GM23338 (cell line): ENCODE measurements around the gene RPL29. TPM values are rescaled to one million over a fixed set of nuclear protein-coding genes. Genes with fewer than 3 reads are reported as not detected.

Source experiments
- ATAC-seq: fragments of 200-7000 bp; cut with Tn5 transposase; 3 replicates; pipeline ENCODE4 v1.9.1; 2020
- DNase-seq: peaks from one replicate; pipeline ENCODE4 v3.0.0-alpha.2; 2015; ENCODE audit warnings: low spot score
- H2AFZ ChIP-seq: fragments of 200-600 bp; sonication (generic); 2 replicates; pipeline ENCODE4 v1.8.0; 2016; ENCODE audit warnings: antibody characterized with exemption, mild to moderate bottlenecking, moderate library complexity
- H3F3A ChIP-seq: fragments of 200-600 bp; sonication (generic); replicated peaks from 2 replicates; pipeline ENCODE4 v1.8.0; 2017; ENCODE audit warnings: antibody characterized with exemption, mixed run types, low read depth
- H3K27ac ChIP-seq: fragments of 200-600 bp; sonication (generic); 2 replicates; pipeline ENCODE4 v1.6.1; 2016; ENCODE audit warnings: low read depth
- H3K27me3 ChIP-seq: fragments of 200-600 bp; sonication (generic); 2 replicates; pipeline ENCODE4 v1.8.0; 2016; ENCODE audit warnings: mild to moderate bottlenecking, mixed run types, moderate library complexity; ENCODE audit not compliant: insufficient read depth
- H3K36me3 ChIP-seq: fragments of 200-600 bp; sonication (generic); 2 replicates; pipeline ENCODE4 v1.8.0; 2016; ENCODE audit warnings: mild to moderate bottlenecking; ENCODE audit not compliant: insufficient read depth
- H3K4me1 ChIP-seq: fragments of 200-600 bp; sonication (generic); 2 replicates; pipeline ENCODE4 v1.8.0; 2016; ENCODE audit warnings: mild to moderate bottlenecking, moderate library complexity; ENCODE audit not compliant: insufficient read depth
- H3K4me2 ChIP-seq: fragments of 200-600 bp; sonication (generic); 2 replicates; pipeline ENCODE4 v1.7.1; 2017; ENCODE audit warnings: mixed run types
- H3K4me3 ChIP-seq: fragments of 200-600 bp; sonication (generic); 2 replicates; pipeline ENCODE4 v1.6.1; 2016; ENCODE audit warnings: mixed run types
- H3K79me2 ChIP-seq: fragments of 200-600 bp; sonication (generic); replicated peaks from 2 replicates; pipeline ENCODE4 v1.8.0; 2017; ENCODE audit warnings: mild to moderate bottlenecking; ENCODE audit not compliant: insufficient read depth
- H3K9me2 ChIP-seq: fragments of 200-600 bp; sonication (generic); 2 replicates; pipeline ENCODE4 v1.8.0; 2017; ENCODE audit not compliant: insufficient read depth
- H4K20me1 ChIP-seq: fragments of 200-600 bp; sonication (generic); replicated peaks from 2 replicates; pipeline ENCODE4 v1.8.0; 2017; ENCODE audit warnings: mild to moderate bottlenecking; ENCODE audit not compliant: insufficient read depth
- H3K27ac Mint-ChIP-seq: 2 replicates; pipeline ENCODE4 v1.8.0; 2020; ENCODE audit warnings: inconsistent platforms, mild to moderate bottlenecking, moderate library complexity, mixed read lengths
- H3K27me3 Mint-ChIP-seq: 3 replicates; pipeline ENCODE4 v1.8.0; 2022; ENCODE audit warnings: low read depth, mild to moderate bottlenecking, moderate library complexity, mixed read lengths, inconsistent platforms; ENCODE audit not compliant: insufficient read depth, poor library complexity
- H3K36me3 Mint-ChIP-seq: 3 replicates; pipeline ENCODE4 v1.8.0; 2021; ENCODE audit warnings: low read depth, mild to moderate bottlenecking, inconsistent platforms, moderate library complexity, mixed read lengths
- H3K4me1 Mint-ChIP-seq: 3 replicates; pipeline ENCODE4 v1.8.0; 2020; ENCODE audit warnings: mild to moderate bottlenecking, inconsistent platforms, mixed read lengths
- H3K4me3 Mint-ChIP-seq: 3 replicates; pipeline ENCODE4 v1.8.0; 2021; ENCODE audit warnings: moderate library complexity, mild to moderate bottlenecking, inconsistent platforms, mixed read lengths
- H3K9me3 Mint-ChIP-seq: 3 replicates; pipeline ENCODE4 v1.8.0; 2020; ENCODE audit warnings: moderate library complexity, mild to moderate bottlenecking, inconsistent platforms, mixed read lengths
- CREB1 ChIP-seq: fragments of 250-450 bp; sonication (Bioruptor Pico); IDR thresholded peaks from 2 replicates; pipeline ENCODE4 v1.5.0; 2020; ENCODE audit warnings: low read depth, mild to moderate bottlenecking, moderate library complexity
- EZH2 ChIP-seq: fragments of 200-600 bp; sonication (generic); IDR thresholded peaks from one replicate; pipeline ENCODE4 v1.8.0; 2017; ENCODE audit warnings: antibody characterized with exemption, mild to moderate bottlenecking, low read depth; ENCODE audit not compliant: unreplicated experiment
- EZH2phosphoT487 ChIP-seq: fragments of 200-600 bp; sonication (generic); IDR thresholded peaks from one replicate; pipeline ENCODE4 v1.8.1; 2018; ENCODE audit warnings: antibody characterized with exemption; ENCODE audit not compliant: unreplicated experiment
- JUNB ChIP-seq: IDR thresholded peaks from one replicate; pipeline ENCODE4 v1.6.1; 2016; ENCODE audit warnings: antibody characterized with exemption; ENCODE audit not compliant: unreplicated experiment
- NANOG ChIP-seq: IDR thresholded peaks from 2 replicates; pipeline ENCODE4 v1.6.1; 2016; ENCODE audit warnings: antibody characterized with exemption, borderline replicate concordance
- POLR2AphosphoS5 ChIP-seq: IDR thresholded peaks from 2 replicates; pipeline ENCODE4 v1.6.1; 2016; ENCODE audit warnings: antibody characterized with exemption, low read depth
- STAT1 ChIP-seq: IDR thresholded peaks from one replicate; pipeline ENCODE4 v1.6.1; 2016; ENCODE audit warnings: antibody characterized with exemption; ENCODE audit not compliant: unreplicated experiment
- ZNF114 ChIP-seq: fragments of 250-450 bp; sonication (Bioruptor Pico); IDR thresholded peaks from 2 replicates; pipeline ENCODE4 v1.5.0; 2020; ENCODE audit warnings: mild to moderate bottlenecking, moderate library complexity
- ZNF331 ChIP-seq: fragments of 250-450 bp; sonication (Bioruptor Pico); IDR thresholded peaks from 2 replicates; pipeline ENCODE4 v1.5.0; 2020; ENCODE audit warnings: low read depth, mild to moderate bottlenecking, moderate library complexity
- polyA plus RNA-seq: library from polyadenylated mRNA; unstranded; fragments of >200 nt; fragmentation: Nextera tagmentation; extraction: Ambion mirVana; gene quantifications from 2 replicates; pipeline ENCODE4 v1.2.1, GENCODE V29; 2016
- total RNA-seq: library from RNA; depleted of rRNA; stranded (reverse); fragments of >200 nt; shearing (Covaris generic); gene quantifications from 2 replicates; pipeline ENCODE4 v1.2.3, GENCODE V29; 2014
- TF ChIP-seq, protein P1 (sequence below), 2 experiments: fragments of 200-600 bp in 1 of 2; sonication (generic) in 1 of 2; conservative IDR thresholded peaks; 2 replicates each; pipeline versions ENCODE4 v1.5.1 to v1.6.1; 2016 to 2017; ENCODE audit warnings: antibody characterized with exemption in 2 of 2, low read depth in 2 of 2, mild to moderate bottlenecking in 2 of 2, moderate library complexity in 1 of 2
- TF ChIP-seq, protein P2 (sequence below): IDR thresholded peaks from one replicate; pipeline ENCODE4 v1.6.1; 2018; ENCODE audit warnings: antibody characterized with exemption; ENCODE audit not compliant: unreplicated experiment
- TF ChIP-seq, protein P3 (sequence below): IDR thresholded peaks from 2 replicates; pipeline ENCODE4 v1.6.1; 2016; ENCODE audit warnings: antibody characterized with exemption

The RPL29 gene
- total and polyA plus RNA-seq, 2 experiments from 2014 or later = 1,471 to 1,864 TPM

DNA sequence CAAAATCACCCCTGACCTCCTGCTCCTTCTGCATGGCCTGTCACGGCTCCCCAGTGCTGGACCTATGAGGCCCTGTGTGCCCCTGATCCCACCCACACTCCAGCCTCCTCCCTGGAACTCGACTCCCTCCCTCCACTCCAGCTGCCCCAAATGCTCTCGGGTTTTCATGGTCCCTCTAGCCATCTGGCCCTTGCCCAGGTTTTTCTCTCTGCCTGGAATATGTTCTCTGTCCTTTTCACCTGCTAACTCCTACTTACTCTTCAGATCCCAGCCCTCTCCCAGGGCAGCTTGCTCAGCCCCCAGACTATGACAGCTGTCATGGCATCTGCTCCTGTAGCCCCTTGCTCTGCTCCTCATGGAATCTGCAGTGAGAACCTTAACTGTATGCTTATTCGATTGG is 30.3 kb upstream of the RPL29 start (continued):
- TF ChIP-seq, protein P1, sequence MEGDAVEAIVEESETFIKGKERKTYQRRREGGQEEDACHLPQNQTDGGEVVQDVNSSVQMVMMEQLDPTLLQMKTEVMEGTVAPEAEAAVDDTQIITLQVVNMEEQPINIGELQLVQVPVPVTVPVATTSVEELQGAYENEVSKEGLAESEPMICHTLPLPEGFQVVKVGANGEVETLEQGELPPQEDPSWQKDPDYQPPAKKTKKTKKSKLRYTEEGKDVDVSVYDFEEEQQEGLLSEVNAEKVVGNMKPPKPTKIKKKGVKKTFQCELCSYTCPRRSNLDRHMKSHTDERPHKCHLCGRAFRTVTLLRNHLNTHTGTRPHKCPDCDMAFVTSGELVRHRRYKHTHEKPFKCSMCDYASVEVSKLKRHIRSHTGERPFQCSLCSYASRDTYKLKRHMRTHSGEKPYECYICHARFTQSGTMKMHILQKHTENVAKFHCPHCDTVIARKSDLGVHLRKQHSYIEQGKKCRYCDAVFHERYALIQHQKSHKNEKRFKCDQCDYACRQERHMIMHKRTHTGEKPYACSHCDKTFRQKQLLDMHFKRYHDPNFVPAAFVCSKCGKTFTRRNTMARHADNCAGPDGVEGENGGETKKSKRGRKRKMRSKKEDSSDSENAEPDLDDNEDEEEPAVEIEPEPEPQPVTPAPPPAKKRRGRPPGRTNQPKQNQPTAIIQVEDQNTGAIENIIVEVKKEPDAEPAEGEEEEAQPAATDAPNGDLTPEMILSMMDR (conservative IDR thresholded peaks at IDR 0.05; ENCODE audit: low read depth in 2 of 2) = no peak
- TF ChIP-seq STAT1 = no peak
- TF ChIP-seq ZNF331 (CRISPR knock-in tag) = no peak

DNA sequence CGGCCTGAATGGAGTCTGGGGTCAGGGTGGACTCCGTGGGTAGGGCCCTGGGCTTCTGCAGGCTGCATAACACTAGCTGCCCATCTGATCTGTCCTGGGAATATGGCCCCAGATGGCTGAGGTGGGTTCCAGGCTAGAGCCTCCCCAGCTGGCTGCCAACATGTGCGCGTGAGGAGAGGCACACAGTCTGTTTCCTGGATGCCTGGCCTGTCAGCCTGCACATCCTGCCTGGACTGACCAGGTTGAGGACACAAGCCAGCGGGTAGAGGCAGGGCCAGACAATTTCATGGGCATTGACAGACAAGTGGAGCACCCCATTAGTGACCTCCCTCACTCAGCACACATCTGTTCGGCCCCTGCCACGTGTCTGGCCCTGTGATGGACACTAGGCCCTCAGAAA is 29.8 kb upstream of the RPL29 start:
- Mint-ChIP-seq H3K36me3 (no peaks in the 10 kb centered on the region), H3K27ac (no peak overlapping the region), H3K4me1 (peaks cover 11% of the 10 kb centered on the region), H3K4me3 (no peak overlapping the region), H3K27me3 (peaks cover 12% of the 10 kb centered on the region), H3K9me3 (no peaks in the 10 kb centered on the region)
- H3K9me2 ChIP-seq = no peaks in the 10 kb centered on the region
- H3K4me1 ChIP-seq = peaks cover 3% of the 10 kb centered on the region; the same call in 1 of the 2 replicates
- H4K20me1 ChIP-seq = no peaks in the 10 kb centered on the region
- H3F3A ChIP-seq = no peaks in the 10 kb centered on the region
- no peaks in the 10 kb centered on the region for H3K79me2 ChIP-seq
- H2AFZ ChIP-seq = no peak overlapping the region
- ATAC-seq (no peak), DNase-seq (no peak)
- no peaks in the 10 kb centered on the region for H3K27me3 ChIP-seq
- TF ChIP-seq CREB1 (CRISPR knock-in tag) = no peak
- no peak for TF ChIP-seq NANOG
- TF ChIP-seq ZNF331 (CRISPR knock-in tag) = no peak
- no peak for TF ChIP-seq EZH2
- TF ChIP-seq POLR2AphosphoS5 = no peak
- TF ChIP-seq, protein P2, sequence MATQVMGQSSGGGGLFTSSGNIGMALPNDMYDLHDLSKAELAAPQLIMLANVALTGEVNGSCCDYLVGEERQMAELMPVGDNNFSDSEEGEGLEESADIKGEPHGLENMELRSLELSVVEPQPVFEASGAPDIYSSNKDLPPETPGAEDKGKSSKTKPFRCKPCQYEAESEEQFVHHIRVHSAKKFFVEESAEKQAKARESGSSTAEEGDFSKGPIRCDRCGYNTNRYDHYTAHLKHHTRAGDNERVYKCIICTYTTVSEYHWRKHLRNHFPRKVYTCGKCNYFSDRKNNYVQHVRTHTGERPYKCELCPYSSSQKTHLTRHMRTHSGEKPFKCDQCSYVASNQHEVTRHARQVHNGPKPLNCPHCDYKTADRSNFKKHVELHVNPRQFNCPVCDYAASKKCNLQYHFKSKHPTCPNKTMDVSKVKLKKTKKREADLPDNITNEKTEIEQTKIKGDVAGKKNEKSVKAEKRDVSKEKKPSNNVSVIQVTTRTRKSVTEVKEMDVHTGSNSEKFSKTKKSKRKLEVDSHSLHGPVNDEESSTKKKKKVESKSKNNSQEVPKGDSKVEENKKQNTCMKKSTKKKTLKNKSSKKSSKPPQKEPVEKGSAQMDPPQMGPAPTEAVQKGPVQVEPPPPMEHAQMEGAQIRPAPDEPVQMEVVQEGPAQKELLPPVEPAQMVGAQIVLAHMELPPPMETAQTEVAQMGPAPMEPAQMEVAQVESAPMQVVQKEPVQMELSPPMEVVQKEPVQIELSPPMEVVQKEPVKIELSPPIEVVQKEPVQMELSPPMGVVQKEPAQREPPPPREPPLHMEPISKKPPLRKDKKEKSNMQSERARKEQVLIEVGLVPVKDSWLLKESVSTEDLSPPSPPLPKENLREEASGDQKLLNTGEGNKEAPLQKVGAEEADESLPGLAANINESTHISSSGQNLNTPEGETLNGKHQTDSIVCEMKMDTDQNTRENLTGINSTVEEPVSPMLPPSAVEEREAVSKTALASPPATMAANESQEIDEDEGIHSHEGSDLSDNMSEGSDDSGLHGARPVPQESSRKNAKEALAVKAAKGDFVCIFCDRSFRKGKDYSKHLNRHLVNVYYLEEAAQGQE = no peak
- TF ChIP-seq ZNF114 = no peak
- TF ChIP-seq STAT1 = no peak
- TF ChIP-seq, protein P3, sequence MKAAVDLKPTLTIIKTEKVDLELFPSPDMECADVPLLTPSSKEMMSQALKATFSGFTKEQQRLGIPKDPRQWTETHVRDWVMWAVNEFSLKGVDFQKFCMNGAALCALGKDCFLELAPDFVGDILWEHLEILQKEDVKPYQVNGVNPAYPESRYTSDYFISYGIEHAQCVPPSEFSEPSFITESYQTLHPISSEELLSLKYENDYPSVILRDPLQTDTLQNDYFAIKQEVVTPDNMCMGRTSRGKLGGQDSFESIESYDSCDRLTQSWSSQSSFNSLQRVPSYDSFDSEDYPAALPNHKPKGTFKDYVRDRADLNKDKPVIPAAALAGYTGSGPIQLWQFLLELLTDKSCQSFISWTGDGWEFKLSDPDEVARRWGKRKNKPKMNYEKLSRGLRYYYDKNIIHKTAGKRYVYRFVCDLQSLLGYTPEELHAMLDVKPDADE = no peak
- no peak for TF ChIP-seq EZH2phosphoT487
- no peak for TF ChIP-seq JUNB
- H3K4me3 ChIP-seq = no peak overlapping the region
- no peaks in the 10 kb centered on the region for H3K36me3 ChIP-seq
- no peak overlapping the region for H3K4me2 ChIP-seq
- no peak overlapping the region for H3K27ac ChIP-seq
